GM21447 (cell line): Measurements from ENCODE around the gene TMEM50A.
"Not testable (repeated sequence)": the region's sequence is repeated elsewhere in the genome, so short reads cannot be mapped to it uniquely, and the experiment has no call there.

Experiments used
- ATAC-seq: cut with Tn5 transposase; IDR thresholded peaks from one replicate; pipeline ENCODE4 v1.9.1; 2021; ENCODE audit not compliant: unreplicated experiment

The TMEM50A gene

DNA sequence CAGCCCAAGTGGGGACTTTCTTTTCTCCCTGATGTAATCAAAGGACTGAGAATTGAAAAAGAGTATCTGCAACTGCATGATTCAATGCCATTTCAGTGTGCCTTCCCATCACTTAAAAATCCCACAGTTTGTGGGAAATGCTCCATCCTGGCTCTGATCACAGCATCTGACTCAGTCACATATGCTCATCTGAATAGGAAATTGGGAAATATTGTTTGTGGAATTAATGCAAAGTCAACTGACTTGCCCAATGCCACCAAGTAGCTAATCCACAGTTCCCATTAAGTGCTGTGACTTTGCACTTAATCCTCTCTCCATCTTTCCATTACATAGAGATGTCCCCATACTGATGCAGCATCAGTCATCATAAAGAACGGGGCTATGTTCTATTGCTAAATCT lies 45.0 kb downstream of the TMEM50A start:
- ATAC-seq: not testable (repeated sequence)

DNA sequence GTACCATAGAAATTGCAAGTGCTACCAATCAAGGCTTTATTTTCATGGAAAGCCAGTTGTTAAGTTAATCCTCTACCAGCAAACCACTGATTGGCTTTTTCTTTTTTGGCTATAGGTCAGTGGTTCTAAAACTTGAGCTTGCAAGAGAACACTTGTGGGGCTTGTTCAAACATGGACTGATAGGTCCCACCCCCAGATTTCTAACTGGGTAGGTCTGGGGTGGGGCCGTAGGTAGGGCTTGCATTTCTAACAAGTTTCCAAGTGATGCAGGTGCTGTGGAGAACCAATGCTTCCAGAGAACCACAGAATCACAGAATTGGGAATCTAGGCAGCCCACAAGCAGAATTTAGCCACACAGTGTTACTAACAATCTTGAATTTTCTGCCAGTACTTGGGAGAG lies 45.7 kb downstream of the TMEM50A start:
- ATAC-seq: not testable (repeated sequence)

DNA sequence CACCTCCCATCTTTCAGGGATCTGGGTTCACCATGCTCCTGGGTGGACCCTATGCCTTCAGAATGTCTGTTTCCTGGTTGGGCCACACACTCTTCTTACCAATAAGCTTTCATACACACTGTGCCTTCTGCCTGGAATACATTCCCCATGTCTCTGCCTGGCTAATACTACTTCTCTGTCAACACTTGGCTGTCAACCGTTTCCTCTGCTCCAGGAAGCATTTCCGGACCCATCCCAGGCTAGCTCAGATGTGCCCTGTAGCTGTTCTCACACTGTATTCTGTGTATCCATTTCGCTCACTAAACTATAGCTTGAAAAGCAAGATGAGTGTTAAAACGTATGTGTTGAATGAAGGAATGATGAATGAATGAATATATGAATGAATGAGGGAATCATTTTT lies 49.0 kb downstream of the TMEM50A start:
- ATAC-seq: not testable (repeated sequence)

DNA sequence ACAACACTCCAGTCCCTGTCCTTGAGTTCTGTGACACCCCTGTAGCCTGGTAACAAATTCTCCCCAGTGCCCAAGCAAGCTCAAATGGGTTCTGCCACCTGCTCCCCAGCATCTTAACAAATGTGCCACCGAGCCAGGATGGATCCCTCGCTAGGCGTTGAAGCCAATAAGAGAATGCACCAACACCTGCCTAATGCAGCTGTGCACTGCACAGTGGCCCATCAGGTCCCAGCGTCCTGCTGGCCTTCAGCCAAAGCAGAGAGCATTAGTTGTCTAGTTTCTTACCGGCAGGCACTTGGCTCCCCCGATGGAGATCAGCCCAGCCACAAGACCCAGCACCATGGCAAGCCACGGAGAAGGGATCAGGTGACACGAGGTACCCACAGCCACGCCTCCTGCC lies 50.6 kb downstream of the TMEM50A start:
- ATAC-seq: not testable (repeated sequence)

DNA sequence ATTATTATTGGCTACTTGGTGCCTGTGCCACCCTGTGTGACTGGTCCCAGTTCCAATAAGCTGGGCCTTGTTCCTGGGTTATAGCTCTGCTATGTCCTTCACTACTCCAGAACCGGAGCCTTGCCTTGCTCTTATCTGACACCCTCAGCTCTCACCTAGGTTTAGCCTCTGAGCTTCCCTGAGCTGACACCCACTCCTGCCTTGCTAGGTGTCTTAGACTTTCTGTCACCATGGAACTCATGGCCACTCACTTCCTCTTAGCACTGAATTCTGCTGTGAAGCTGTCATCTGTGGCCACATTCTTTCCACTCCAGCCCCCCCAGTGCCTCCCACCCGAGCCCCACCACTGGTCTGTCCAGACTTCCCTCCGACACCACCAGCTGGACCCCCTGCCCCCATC lies 51.6 kb downstream of the TMEM50A start:
- ATAC-seq: not testable (repeated sequence)

DNA sequence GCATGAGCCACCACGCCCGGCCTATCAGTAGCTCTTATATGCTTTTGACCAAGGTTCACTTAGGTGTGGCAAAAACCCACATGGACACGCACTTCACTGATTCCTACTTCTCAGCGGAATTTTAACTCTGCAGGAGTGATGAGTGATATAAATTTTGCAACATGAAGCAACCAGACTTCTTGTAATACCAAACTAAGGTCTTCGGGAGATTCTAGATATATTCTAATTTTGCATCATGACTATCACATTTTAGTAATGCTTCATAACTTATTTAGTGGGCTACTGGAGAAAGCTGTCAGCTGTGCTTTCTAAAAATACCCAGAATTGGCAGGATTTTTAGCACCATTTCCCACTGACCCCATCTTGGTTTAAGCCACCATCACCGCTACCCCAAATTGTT lies 54.7 kb downstream of the TMEM50A start:
- no peak for ATAC-seq

DNA sequence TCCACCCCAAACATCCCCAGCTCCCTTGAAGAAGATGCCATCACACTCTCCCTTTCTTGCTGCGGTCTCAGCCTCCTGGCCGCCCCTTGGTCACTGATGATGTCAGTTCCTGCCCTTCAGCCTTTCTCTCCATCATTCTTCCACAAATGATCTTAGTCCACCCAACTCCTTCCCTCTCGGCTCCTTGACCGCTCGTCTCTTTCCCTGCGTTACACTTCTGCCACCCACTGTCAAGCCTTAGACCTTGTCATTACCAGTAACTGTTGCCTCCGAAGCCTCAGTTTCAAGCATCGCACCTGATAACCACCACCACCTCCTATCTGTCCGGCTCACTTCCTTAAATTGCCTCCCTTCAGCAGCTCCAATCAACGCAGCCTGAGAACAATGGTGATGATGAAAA lies 59.4 kb downstream of the TMEM50A start:
- not testable (repeated sequence) for ATAC-seq

DNA sequence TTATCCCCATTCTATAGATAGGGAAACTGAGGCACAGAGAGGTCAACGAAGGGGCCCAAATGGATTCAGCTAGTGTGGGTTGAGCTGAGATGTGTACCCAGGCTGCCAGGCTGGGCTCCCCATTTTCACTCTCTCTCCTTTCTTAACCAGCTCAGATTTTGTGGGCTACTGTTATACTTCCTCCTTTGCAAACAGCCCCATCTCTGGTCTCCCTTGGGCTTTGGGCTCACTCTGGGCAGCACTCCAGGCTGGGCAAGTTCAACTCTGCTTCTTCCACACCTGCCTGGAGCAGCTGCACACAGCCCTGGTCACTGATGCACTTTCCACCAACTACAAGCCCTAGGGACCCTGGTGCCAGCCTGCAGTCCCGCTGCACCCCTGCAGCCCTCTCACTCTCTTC lies 59.9 kb downstream of the TMEM50A start:
- ATAC-seq: not testable (repeated sequence)

DNA sequence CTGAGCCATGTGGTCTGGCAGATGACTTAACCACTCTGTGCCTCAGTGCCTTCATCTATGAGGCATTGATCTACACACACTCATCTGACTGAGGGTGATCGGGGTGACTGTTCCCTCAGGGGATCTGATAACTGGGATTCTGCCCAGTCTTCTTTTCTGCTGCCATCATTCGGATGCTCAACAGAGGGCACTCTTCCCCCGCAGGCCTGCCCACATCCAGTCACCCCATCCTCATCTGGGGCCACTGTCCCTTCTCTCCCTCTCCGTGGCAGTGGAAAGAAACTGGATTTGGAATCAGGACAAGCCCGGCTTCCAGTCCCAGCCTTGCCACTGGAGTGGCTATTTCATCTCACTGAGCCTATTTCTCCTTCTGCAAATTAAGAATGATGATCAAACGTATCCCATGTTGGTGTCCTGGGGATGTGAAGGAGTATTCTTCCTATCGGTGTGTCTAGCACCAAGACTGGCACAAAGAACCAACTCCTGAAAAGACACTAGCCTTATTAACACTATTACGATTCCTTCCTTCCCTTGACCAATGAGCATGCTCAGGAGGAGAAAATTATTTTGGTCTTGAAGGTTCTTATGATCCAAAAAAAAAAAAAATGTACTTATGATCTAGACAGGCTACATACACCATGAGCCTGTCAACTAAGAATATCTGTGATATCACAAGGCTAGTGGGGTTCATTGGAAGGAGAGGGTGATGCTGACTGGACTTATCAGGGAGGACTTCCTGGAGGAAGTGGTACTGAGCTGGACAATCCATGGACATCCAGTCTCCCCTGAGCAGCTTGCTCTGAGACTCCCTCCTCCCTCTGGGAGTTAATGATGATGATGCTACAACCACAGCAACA lies 65.0 kb downstream of the TMEM50A start:
- not testable (repeated sequence) for ATAC-seq

DNA sequence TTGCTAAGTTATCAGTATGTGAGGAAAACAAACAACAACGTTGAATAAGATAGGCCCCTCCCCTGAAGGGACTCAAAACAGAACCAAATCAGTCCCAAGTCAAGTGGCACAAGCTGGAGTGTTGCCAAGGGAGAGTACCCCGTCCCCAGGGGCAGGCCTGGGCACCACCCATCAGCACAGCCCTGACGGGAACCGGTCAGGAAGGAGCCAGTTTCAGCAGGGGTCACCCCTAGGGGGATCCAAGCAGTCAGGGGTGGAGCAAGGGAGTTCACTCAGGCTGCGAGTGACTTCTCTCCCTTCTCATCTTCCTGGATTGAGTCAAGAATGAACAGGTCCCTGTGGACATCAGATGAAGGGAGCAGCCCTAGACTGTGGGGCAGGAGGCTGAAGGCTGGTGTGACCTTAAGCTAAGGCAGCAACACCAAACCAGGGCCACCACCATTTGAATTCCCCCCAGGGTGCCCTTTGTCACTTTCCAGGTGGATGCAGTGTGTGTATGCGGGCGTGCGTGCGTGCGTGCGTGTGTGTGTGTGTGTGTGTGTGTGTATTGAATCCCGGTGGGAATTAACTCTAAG lies 67.7 kb downstream of the TMEM50A start:
- not testable (repeated sequence) for ATAC-seq

DNA sequence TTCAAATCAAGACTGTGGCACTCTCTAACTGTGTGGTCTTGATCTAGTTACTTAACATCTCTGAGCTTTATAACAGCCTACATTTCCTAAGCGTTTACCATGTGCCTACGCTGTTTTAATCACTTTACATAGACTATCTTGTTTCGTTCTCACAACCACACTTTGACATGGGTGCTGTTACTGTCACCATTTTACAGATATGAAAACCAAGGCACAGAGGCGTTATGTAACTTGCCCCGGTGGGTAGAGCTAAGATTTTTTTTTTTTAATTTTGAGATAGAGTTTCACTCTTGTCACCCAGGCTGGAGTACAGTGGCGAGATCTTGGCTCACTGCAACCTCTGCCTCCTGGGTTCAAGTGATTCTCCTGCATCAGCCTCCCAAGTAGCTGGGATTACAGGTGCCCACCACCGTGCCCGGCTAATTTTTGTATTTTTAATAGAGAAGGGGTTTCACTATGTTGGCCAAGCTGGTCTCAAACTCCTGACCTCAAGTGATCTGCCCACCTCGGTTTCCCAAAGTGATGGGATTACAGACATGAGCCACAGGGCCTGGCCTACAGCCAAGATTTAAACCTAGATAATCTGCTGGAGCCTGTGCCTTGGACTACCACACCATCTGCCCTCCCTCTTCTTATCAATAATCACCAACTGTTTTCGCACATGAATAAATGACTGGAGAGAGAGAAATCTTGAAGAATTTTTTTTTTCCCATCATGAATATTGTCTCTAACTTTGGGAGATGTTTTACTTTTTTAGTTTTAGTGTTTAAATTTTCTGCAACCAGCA lies 71.7 kb downstream of the TMEM50A start:
- ATAC-seq: not testable (repeated sequence)
